GM19238 (cell line): ENCODE data around the gene MPP1.

ENCODE experiments used
- DNase-seq: peaks from one replicate; pipeline ENCODE4 v3.0.0; 2011; ENCODE audit warnings: low spot score; ENCODE audit not compliant: insufficient read length

Gene MPP1

GRCh38 chrX:154775419-154776349, 29.6 kb downstream of the MPP1 start:
- DNase-seq: no peak

- DNase-seq: no peak
Measured at GRCh38 chrX:154774622-154775021, 30.7 kb downstream of the MPP1 start.

- peak; percentile 78 for DNase-seq
Measured at GRCh38 chrX:154762537-154763296, 42.6 kb downstream of the MPP1 start, which contains the start of gene DKC1. TSS of gene DKC1 (plus strand) at chrX:154762864. CDS start at chrX:154762966, 102 bp downstream.

GRCh38 chrX:154761977-154762536, 43.2 kb downstream of the MPP1 start:
- no peak for DNase-seq

- no peak for DNase-seq
Measured at GRCh38 chrX:154758696-154759095, 46.6 kb downstream of the MPP1 start.

- no peak for DNase-seq
Measured at GRCh38 chrX:154751669-154752271, 53.5 kb downstream of the MPP1 start.

GRCh38 chrX:154751203-154751668, 54.0 kb downstream of the MPP1 start:
- DNase-seq: no peak

GRCh38 chrX:154750301-154751202, 54.7 kb downstream of the MPP1 start, which contains the start of gene GAB3:
TSS of gene GAB3 (minus strand) at chrX:154751077. CDS start at chrX:154751025, 52 bp downstream.
- no peak for DNase-seq

- DNase-seq: no peak
Measured at GRCh38 chrX:154749856-154750255, 55.4 kb downstream of the MPP1 start.

- no peak for DNase-seq
Measured at GRCh38 chrX:154748712-154749339, 56.5 kb downstream of the MPP1 start.

GRCh38 chrX:154742613-154743012, 62.7 kb downstream of the MPP1 start:
- DNase-seq: no peak

GRCh38 chrX:154739952-154740465, 65.3 kb downstream of the MPP1 start:
- no peak for DNase-seq

- no peak for DNase-seq
Measured at GRCh38 chrX:154738011-154738738, 67.1 kb downstream of the MPP1 start.

GRCh38 chrX:154737136-154737535, 68.1 kb downstream of the MPP1 start:
- no peak for DNase-seq

- DNase-seq: no peak
Measured at GRCh38 chrX:154735695-154736393, 69.4 kb downstream of the MPP1 start.

- no peak for DNase-seq
Measured at GRCh38 chrX:154734061-154734781, 71.1 kb downstream of the MPP1 start.

- no peak for DNase-seq
Measured at GRCh38 chrX:154733066-154733425, 72.2 kb downstream of the MPP1 start.
